Activated CD4-positive, alpha-beta T cell treated with anti-CD3 and anti-CD28 coated beads for 1 hour (primary cell): Measurements from ENCODE around the gene DBNL.

ENCODE experiments used
- DNase-seq: peaks from one replicate; pipeline ENCODE4 v3.0.0-alpha.2; 2020

Gene DBNL

DNA sequence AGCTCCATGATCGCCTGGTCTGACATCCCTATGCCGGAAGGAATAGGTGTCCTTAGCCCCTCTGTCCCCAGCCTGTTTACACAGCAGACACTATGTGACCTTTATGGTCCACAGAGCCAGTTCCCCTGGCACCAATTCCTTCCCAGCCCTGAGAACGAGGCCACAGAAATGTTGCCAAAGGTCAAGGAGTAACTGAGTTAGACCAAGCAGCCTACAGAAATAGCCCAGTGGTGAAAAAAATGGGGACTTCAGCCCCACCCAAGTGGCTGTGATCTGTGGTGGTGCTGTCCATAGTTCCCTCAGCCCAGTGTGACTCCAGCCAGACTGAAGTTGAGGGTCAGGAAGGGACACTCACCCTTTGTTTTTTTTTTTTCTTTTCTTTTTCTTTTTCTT is 18.4 kb downstream of the DBNL start:
- DNase-seq, result no peak

DNA sequence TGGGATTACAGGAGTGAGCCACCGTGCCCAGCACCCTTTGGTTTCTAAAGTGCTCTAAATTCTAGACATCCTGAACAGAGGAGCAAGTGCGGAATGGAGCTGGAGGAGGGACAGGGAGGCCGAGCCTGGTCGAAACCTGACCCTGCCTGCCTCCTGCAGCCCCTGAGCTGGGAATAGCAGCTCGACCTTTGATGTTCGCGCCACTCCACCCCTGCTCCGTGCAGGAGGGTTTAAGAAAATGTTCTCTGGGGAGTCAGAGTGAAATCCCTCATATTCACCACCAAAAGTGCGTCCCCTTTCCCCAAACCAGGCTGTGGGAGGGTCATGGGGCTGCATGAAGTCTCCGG is 19.0 kb downstream of the DBNL start:
- DNase-seq, result no peak

DNA sequence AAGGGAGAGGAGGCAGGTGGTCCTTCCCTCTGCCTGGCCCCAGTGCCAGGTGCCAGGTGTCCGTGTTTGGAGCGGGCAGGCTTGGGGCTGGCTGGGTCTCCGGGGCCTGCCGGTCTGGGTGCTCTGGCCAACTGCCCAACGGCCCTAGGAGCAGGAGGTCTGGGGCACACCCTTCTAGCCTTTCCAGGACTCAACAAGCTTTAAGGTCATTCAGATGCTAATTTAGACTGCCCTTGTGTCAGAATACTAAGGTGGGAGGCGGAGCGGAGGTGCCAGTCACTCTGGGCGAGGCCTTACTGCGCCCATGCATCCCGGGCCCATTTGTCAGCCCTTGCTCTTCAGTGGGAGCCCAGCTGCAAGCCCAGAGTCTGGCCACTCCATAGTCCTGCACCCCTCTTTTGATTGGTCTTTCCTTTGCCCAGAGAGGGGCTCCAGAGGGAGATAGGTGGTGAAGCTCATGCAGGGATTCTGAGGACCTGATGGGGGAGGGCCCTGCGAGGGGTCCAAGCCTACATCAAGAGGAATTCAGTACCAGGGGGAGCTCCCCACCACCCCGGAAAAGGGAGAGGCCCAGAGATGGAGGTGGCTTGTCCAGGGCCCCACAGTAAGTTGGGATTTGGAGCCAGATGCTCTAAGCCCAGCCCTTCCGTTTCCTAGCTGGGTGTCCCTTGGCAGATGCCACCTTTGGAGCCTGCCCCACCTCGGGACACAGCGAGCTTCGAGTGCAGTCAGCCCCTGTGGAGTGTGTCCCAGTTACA is 19.6 kb downstream of the DBNL start:
- no peak for DNase-seq

DNA sequence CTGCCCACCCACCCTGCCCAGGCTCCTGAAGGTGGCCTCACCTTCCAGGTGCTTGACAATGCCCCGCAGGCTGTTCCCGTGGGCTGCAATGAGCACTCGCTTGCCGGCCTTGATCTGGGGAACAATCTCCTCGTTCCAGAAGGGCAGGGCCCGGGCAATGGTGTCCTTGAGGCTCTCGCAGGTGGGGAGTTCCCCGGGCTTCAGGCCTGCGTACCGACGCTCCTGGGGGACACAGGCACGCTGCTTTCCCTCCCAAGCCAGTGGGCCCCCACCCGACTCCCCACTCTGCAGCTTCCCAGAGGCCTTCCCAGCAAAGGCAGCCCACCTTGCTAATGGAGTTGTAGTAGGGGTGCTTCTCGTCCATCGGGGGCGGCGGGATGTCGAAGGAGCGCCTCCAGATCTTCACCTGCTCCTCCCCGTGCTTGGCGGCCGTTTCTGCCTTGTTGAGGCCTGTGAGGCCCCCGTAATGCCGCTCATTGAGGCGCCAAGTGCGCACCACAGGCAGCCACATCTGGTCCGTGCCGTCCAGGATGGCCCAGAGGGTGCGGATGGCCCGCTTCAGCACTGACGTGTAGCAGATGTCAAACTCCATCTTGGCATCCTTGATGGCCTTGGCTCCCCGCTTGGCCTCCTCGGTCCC is 20.4 kb downstream of the DBNL start:
- no peak for DNase-seq

DNA sequence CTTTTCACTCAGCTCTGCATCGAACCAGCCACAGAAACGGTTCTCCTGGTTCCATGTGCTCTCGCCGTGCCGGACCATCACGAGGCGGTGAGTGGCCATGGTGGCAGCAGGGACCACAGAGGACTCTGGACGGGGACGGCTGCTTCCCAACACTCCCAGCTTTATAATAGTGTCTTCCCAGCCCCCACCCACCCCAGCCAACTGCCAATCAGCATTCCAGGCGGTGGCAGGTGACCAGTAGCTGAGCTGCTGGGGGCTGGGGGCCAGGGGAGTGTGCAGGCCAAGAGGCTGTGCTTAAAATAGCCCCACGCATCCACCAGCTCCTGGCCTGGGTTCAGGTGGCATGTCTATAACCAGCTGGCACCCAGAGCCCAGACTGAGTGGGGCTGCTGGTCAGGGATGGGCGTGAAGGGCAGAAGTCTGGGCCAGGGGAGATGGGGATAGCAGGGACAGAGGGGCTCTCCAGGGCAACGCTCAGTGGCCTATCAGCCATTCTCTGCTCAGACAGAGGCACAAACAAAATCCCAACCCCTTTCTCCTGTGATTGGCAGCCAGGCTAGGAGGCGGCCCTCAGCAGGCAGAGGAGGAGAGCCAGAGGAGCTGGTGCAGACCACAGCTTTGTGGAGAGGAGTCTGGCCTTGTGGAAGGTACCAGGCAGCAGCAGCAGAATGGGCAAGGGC is 21.1 kb downstream of the DBNL start, which contains the start of gene PGAM2:
PGAM2 (minus strand) TSS at position 137 of the 680 bp plus-strand sequence; CDS start at position 99, 38 bp downstream.
- no peak for DNase-seq

DNA sequence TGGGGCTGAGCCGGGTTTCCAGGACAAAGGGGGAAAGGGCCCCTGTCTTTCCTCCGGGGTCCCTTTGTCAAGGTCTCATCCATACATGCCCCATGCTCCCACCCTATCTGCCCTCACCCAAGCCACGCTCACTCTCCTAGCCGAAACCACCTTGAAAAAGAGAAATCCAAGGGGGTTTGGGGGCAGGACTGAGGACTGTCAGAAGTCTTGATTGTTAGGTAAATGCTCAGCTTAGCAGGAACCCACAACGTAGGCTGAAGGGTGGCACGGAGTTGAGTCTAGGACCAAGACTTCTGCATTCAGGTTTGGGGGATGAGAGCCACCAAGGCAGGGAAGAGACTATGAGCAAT is 21.6 kb downstream of the DBNL start:
- DNase-seq, result no peak

DNA sequence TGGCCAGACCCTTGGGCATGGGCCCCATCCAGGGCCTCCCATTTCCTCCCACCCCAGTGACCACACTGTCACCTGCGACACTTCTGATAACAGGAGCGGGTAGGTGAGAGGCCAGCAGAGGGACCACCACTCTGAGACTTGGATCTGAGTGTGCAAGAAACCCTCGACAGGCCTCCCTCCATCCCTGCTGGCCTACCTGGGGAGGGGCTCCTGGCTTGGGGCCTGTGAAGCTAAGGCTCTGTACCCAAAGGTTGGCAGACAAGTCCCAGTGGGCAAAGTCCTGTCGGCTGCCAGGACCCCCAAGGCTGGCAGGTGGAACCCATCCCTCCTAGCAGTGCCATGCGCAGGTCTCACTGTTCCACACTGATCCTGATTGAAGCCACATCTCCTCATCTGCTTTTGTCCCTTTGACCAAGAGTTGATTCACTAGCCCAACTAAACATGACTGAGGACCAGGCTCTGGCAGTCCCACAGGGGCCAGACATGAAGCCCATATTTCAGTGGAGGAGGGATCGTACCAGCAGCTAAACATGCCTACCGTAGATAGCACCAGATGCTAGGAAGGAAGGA is 22.1 kb downstream of the DBNL start:
- no peak for DNase-seq

DNA sequence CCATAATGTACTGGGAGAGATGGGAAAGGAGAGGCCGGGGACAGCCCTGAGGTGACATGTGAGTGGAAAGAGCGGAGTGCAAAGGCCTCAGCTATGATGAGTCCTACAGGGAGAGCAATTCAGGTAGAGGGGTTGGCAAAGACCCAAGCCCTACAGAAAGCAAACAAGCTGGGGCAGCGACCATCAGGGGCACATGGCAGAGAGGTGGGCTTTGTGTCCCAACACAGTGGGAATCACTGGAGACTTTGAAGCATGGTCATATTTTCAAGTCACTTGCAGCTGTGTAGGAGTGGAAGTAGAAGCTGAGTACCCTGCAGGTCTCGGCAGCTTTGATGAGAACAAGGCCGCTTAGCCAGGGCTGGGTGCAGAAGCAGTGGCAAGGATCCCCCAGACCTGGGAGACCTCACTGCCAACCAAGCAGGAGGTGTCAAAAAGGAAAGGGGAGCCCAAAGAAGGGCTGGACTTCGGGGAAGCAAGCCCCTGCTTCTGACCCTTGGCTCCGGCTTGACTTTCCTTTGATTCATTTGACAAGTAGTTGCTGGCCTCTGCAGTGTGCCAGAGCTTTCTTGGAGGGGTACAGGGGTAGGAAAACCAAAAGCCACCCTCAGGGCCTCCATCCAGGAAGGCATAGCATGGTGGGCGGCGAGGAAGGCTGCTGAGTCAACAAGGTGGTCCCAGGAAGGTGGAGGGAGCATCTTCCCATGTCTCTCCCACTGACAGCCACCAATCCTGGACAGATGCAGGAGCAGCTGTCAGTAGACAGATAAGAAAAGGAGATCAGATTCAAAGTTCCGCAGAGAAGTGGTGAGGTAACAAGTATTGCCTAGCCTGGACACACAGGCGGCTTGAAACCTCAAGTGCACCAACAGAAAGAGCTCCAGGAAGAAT is 22.8 kb downstream of the DBNL start:
- no peak for DNase-seq

DNA sequence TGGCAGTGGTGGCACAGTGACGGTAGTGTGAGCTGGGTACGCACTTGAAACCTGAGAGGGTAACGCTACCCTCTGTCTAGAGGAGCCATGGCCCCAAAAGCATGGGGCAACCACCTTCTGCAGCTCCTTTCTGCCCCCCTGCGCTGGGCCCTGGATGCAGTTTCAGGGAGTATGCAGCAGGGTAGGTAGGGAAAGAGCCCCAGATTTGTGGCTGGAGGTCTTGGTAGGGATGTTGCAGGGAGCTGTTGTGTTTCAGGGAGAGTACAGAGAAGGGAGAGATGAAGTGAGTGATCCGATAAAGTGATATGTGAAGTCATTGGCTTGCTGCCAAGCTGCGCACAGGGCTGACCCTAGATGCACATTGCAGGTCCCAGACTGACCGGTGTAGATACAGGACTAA is 23.6 kb downstream of the DBNL start:
- no peak for DNase-seq

DNA sequence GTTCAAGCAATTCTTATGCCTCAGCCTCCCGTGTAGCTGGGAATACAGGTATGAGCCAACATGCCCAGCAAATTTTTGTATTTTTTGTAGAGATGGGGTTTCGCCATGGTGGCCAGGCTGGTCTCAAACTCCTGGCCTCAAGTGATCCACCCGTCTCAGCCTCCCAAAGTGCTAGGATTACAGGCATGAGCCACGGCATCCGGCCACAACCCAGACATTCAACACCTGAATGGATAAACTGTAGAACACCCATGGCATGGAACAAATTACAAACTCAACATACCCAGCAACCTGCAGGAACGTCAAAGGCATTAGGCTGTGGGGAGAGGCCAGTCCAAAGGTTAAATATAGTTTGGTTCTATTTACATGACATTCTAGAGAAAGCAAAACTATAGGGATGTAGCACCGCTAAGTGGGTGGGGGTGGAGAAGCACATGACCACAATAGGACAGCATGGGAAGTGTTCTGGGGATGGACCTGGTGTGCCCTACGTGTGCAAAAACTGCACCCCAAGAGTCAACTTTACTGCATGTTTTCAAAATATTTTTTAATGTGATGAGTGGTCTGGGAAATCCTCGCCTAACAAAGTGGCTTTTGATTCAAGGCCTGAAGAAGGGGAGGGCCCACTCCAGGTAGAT is 27.3 kb downstream of the DBNL start:
- no peak for DNase-seq

DNA sequence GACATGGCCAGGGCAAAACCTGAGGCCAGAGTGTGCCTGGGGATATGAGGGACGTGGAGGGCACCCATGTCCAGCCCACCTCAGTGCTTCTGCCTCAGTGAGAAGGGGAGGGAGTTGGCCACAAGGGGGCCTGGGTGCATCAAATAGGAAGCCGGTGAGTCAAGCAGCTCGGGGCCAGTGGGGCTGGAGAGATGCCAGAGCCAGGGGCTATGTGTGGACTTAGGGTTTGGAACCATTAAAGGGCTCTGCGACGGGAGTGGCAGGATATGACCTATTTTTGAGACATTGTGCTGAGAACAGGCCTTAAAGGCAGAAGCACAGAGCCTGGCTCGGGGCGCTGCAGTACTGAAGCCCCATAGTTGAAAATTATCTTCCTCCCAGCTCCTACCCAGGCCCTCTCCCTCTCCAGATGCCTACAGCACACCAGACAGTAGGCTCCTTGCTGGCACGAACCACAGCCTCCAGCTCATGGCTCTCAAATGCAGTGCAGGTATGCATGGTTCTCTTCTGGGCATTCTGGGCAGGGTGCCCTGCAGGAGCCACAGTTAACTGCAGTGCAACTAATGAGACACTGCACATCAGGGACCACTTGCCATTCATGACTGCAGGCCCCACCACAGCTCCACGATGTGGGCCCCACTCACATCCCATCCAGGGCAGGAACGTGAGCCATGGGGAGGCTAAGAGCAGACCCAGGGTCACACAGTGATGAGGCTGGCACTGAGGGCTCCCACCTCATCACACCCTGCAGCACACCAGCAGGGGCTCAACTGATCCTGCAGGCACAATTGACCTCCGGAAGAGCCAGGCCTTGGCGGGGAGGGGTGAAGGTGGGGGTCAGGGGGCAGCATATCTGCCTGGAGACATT is 28.1 kb downstream of the DBNL start:
- no peak for DNase-seq

DNA sequence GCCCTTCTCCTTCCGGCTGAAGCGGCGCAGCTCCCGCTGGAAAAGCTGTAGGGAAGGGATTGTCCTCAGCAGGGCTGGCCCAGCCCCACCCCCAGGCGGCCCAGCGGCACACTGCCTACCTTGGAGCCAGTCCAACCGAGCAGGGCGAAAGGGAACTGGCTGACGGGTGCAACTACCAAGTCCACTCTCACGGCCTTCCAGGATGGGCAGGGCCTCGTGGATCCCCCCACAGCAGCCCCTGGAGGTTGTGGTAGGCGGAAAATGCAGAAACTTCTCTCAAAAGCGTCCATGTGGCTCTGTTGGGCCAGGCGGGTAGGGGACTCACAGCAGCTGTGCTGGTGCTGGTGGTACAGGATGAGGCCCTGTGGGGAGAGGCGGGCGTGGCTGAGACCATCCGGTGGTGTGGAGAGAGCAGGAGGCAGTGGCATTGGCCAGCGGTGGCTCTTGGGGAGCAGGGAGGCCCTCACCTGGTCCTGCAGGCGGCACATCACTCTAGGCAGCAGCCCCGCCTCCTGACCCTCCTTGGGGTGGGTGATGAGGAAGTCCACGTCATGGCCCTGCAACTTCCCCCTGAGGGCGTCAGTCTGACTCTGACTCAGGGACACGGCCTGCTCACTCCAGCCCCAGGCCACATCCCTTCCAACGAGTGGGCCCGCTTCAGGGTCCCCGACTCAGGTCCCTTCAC is 29.3 kb downstream of the DBNL start:
- no peak for DNase-seq

DNA sequence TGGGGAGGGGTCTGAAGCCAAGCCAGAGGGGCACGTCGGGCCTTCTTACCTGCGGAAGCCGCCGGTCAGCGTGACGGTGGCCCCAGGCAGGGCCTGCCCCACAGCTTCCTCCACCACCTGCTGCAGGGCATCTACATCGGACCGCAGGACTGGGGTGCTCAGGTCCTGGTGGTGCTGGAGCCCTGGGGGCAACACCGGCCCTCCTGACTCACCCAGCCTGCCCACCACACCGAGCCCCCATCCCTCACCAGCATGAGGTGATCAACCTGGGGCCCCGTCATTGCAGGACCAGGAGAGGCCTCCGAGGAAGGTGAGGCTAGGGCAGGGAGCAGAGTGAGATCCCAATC is 29.8 kb downstream of the DBNL start:
- DNase-seq, result no peak

DNA sequence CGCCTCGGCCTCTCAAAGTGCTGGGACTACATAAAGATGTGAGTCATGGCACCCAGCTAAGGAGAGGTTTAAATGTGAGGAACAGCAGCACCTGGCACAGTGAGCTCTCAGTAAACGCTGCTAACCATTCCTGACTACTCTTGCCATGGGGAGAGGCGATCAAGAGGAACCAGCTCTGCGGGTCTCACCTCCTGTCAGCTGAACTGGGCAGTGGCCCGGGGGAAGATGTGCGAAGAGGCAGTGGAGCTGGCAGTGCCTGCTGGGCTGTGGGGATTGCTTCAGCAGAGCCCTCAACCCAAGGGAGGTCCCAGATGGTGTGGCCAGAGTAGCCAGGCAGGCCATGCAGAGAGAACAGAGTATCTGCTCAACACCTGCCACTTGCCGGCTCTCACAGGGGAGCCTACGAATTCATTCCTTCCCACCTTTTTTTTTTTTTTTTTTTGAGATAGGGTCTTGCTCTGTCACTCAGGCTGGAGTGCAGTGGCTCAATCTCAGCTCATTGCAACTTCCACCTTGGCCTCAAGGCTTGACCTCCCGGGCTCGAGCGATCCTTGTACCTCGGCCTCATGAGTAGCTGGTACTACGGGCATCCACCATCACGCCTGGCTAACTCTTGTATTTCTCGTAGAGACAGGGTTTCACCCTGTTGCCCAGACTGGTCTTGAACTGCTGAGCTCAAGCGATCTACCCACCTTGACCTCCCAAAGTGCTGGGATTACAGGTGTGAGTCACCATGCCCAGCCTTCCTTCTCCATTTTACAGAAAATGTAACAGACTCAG is 31.0 kb downstream of the DBNL start:
- no peak for DNase-seq

DNA sequence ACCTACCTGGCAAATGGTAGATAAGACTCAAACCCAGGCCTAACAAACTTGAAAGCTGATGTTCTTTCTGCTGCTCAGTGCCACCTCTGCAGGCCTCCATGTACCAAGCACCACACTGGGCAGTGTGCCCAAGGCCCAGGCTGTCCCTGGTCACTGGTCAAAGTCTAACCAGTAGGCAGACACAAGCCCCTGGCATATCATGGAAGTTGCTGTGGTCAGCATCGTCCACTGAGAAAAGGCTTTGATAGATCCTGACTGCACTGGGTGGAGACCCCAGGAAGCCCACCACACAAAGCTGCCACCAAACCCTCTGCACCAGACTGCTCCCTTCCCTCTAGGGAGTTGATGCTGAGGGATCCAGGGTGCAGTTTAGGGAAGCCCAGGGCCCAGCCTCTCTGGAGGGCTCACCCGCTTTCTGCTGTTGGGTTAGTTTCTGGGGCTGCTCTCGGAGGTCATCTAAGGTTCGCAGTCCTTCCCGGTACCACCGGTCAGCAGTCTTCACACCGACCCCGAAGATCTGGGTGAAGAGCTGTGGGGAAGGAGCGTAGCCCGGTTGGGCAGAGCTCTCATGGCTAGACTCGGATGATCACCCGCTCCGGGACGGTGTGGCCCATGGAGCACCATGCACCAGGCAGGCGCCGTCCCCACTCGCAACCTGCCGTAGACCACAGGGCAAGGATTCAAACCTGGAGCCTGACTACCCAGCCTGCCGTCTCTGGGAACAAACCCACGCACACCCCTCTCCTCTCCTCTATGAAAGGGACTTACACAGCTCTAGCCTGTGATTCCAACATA is 31.8 kb downstream of the DBNL start:
- no peak for DNase-seq

DNA sequence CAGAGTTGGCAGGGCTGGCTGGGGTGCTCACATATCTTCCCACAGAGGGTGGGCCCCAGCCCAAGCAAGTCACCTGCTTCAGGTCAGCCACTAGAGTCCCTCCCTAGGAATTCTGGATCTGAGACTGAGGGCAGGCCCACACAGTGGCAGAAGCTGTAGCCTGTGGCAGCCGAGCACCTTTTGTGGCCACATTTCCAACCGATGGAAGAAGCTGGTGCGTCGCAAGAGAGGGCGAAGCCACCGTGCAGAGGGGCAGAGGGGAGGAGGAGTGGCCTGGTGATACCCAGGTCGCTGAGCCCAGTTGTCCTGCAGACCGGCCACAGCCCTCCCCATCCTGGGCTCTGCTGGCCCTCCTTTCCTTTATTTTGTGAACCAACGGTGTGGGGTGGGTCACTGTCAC is 32.6 kb downstream of the DBNL start:
- DNase-seq, result no peak

DNA sequence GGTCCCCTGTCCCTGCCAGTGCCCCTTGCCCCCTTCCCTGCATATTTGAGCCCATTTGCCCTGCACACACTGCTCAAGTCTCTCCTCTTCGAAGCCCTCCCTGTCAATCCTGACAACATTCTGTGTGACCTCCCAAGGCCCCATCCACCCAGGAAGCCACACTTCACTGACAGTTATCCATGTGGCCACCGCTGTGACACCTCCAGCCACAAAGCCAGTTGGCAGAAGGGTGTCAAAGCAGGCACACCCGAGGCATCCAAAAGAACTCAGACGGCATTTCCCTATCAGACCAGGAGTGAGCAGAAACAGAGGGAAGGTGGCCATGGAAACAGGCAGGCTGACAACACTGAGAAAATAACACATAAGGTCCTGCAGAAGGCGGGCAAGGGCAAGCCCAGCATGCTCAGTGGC is 33.2 kb downstream of the DBNL start:
- DNase-seq, result no peak

DNA sequence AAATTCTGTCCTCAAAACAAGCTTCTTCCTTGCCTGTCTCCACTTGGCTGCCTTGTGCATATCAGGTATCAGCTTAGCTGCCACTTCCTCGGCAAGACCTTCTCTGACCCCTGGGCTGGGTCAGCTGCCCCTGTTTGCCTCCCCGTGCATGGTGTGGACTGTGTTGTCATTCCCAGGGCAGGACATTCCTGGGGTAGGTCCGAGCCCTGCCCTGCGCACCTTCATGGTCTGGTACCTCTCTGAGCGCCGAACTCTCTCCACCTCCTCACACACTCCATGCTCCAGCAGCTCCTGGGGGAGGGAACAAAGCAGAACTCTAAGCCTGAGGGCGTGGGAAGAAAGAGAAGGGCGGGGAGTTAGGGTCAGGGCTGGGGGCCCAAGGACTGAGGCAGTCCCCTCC is 34.0 kb downstream of the DBNL start:
- no peak for DNase-seq

DNA sequence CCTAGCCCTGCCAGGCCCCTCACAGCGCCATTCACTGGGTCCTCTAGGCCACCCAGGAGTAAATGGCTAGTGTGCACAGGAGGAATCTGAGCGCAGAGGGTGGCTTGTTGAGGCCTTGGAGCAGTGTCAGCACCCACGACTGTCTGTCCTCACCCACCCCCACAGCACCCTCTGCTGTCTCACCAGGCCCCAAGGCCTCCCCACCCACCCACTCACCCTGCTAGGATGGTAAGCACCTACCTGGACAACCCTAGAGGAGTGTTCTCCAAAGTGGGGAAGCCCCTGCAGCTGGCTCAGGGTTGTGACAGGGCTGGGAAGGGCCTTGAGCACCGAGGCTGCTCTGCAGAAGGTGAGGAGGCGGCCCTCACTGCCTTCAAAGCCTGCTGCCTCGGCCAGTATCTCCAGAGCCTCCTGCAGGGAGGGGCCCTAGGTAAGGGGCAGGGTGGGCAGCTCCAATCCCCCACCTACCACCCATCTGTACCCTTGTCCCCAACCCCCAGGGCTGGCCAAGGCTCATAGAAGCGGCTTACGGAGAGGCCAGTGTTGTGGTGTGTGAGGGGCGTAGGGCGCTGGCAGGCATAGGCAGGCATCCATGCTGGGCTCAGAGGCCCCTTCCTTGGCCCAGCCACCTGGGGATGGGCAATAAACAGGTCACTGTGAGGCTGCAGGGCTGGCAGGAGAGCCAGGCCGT is 35.0 kb downstream of the DBNL start:
- DNase-seq, result no peak
